ENCODE data around the gene SHC4. TPM values are rescaled to one million over a fixed set of nuclear protein-coding genes. Genes with fewer than 3 reads are reported as not detected.

The SHC4 gene
- total RNA-seq, 1 experiment from 2014 or later = 0.63 TPM

Other genes starting within 250 kb of the SHC4 start
- gene CEP152, start 152.8 kb downstream of the SHC4 start, total RNA-seq (2021) = 12.8 to 16.7 TPM (median 13.0 TPM) in 3 replicates
- 89.5 to 104 TPM (median 102 TPM) in 3 replicates for gene EID1, start 85.8 kb downstream of the SHC4 start, total RNA-seq (2021)
- 28.4 to 30.5 TPM (median 30.4 TPM) in 3 replicates for gene SECISBP2L, start 82.5 kb upstream of the SHC4 start, total RNA-seq (2021)
- gene COPS2, start 191.7 kb upstream of the SHC4 start, total RNA-seq (2021) = 61.4 to 68.6 TPM (median 64.6 TPM) in 3 replicates
- 15.6 to 16.9 TPM (median 16.6 TPM) in 3 replicates for gene GALK2, start 206.3 kb upstream of the SHC4 start, total RNA-seq (2021)